ENCODE measurements around the gene TNKS1BP1.
"Not testable (repeated sequence)": the region's sequence is repeated elsewhere in the genome, so short reads cannot be mapped to it uniquely, and the experiment has no call there.

The TNKS1BP1 gene

GRCh38 chr11:57310630-57311086 lies 14.1 kb downstream of the TNKS1BP1 start:
- DNase-seq (ENCODE audit: low spot score) = no peak

- no peak for DNase-seq (ENCODE audit: low spot score)
These were observed 14.7 kb downstream of the TNKS1BP1 start for GRCh38 chr11:57310091-57310490.

GRCh38 chr11:57309106-57310059 lies 15.4 kb downstream of the TNKS1BP1 start:
- DNase-seq (ENCODE audit: low spot score) = no peak

- no peak for DNase-seq (ENCODE audit: low spot score)
These were observed 16.2 kb downstream of the TNKS1BP1 start for GRCh38 chr11:57308426-57309060.

- no peak for DNase-seq (ENCODE audit: low spot score)
These were observed 17.0 kb downstream of the TNKS1BP1 start for GRCh38 chr11:57307666-57308270.

GRCh38 chr11:57306940-57307565 lies 17.7 kb downstream of the TNKS1BP1 start:
- DNase-seq (ENCODE audit: low spot score) = no peak

GRCh38 chr11:57306161-57306876 lies 18.4 kb downstream of the TNKS1BP1 start:
- no peak for DNase-seq (ENCODE audit: low spot score)

- no peak for DNase-seq (ENCODE audit: low spot score)
These were observed 19.2 kb downstream of the TNKS1BP1 start for GRCh38 chr11:57305523-57305922.

- no peak for DNase-seq (ENCODE audit: low spot score)
These were observed 20.7 kb downstream of the TNKS1BP1 start for GRCh38 chr11:57303990-57304579.

GRCh38 chr11:57303280-57303989 lies 21.3 kb downstream of the TNKS1BP1 start:
- no peak for DNase-seq (ENCODE audit: low spot score)

GRCh38 chr11:57302489-57302888 lies 22.3 kb downstream of the TNKS1BP1 start:
- DNase-seq (ENCODE audit: low spot score) = no peak

GRCh38 chr11:57301711-57302423 lies 22.9 kb downstream of the TNKS1BP1 start:
- no peak for DNase-seq (ENCODE audit: low spot score)

- DNase-seq (ENCODE audit: low spot score) = no peak
These were observed 24.0 kb downstream of the TNKS1BP1 start for GRCh38 chr11:57300785-57301184.

GRCh38 chr11:57299150-57299737 lies 25.5 kb downstream of the TNKS1BP1 start:
- DNase-seq (ENCODE audit: low spot score) = no peak

- DNase-seq (ENCODE audit: low spot score) = no peak
These were observed 27.5 kb downstream of the TNKS1BP1 start for GRCh38 chr11:57297221-57297620.

- not testable (repeated sequence) for DNase-seq (ENCODE audit: low spot score)
These were observed 28.5 kb downstream of the TNKS1BP1 start for GRCh38 chr11:57296205-57296604.

- no peak for DNase-seq (ENCODE audit: low spot score)
These were observed 30.3 kb downstream of the TNKS1BP1 start for GRCh38 chr11:57294225-57295131.

GRCh38 chr11:57290288-57290687 lies 34.5 kb downstream of the TNKS1BP1 start:
- peak; percentile 55 for DNase-seq (ENCODE audit: low spot score)

Data from kidney capillary endothelial cell (primary cell).